ENCODE results near the gene RECQL5. TPM values are rescaled to one million over a fixed set of nuclear protein-coding genes. Genes with fewer than 3 reads are reported as not detected.
A peak's percentile ranks its signal among the peaks of the same experiment; 100 is the strongest.
"Not testable (repeated sequence)": the region's sequence is repeated elsewhere in the genome, so short reads cannot be mapped to it uniquely, and the experiment has no call there.

The RECQL5 gene
- total RNA-seq, 2 donors from 2014 or later: 23.2 to 27.0 TPM

- no peak for ATAC-seq
- DNase-seq: no peak
- intact Hi-C loops (cut with DNase I, micrococcal nuclease): no loop called here
Observed at GRCh38 chr17:75590314-75590761, 76.6 kb downstream of the RECQL5 start.

DNA sequence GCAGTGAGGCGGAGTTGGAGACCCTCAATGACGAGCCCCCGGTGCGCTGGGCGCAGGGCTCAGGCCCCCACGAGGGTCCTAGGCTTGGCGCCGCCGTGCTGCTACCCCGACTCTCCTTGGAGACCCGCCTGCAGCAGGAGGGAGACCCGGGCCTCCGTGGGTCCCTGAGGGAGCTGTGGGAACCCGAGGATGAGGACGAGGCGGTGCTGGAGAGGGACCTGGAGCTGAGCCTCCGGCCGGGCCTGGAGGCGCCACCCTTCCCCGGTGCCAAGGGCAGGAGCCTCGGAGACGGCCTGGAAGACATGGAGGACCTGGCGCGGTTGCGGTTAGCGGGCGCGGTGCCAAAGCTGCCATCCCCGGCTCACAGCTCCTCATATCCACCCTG lies 77.0 kb downstream of the RECQL5 start:
- DNase-seq (no peak), ATAC-seq (no peak)
- intact Hi-C loops (cut with DNase I, micrococcal nuclease): loop anchor here in 1 of 2 donors (5.0 kb wide), 1 partner anchor 163 kb away; no protein-coding TSS in a partner anchor

DNA sequence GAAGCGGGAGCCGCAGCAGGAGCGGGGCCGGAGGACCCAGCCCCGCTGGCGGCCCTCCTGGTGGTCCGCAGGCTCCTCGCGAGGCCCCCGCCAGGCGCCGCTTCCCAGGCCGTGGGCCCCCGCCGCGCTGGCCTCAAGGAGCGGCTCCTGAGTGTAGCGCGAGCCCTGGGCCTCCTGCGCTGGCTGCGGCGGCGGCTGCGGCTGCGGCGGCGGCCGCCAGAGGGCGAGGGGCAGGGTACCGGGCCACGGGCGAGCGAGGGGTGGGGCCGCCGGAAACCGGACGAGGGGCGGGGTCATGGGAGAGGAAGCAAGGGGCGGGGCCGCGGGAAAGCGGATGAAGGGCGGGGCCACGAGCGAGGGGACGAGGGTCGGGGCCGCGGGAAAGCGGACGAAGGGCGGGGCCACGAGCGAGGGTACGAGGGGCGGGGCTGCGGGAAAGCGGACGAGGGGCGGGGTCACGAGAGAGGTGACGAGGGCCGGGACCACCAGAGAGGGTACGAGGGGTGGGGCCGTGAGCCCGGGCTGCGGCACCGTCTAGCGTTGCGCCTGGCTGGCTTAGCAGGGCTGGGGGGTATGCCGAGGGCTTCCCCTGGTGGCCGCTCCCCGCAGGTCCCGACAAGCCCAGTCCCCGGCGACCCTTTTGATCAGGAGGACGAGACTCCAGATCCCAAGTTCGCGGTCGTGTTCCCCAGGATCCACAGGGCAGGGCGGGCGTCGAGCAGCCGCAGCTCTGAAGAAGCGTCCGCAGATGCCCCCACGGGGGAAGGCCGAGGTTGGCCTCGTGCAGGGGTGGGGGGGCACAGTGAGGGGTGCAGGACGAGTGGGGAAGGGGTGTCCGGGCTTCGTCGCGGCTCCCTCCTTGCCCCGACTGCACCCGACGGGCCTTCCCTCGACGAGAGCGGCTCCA lies 77.7 kb downstream of the RECQL5 start:
- intact Hi-C loops (cut with DNase I, micrococcal nuclease): loop anchor here in 1 of 2 donors (5.0 kb wide), 1 partner anchor 162 kb away; no protein-coding TSS in a partner anchor
- DNase-seq (peak; percentile 93 to 99), ATAC-seq (peak; percentile 84)

DNA sequence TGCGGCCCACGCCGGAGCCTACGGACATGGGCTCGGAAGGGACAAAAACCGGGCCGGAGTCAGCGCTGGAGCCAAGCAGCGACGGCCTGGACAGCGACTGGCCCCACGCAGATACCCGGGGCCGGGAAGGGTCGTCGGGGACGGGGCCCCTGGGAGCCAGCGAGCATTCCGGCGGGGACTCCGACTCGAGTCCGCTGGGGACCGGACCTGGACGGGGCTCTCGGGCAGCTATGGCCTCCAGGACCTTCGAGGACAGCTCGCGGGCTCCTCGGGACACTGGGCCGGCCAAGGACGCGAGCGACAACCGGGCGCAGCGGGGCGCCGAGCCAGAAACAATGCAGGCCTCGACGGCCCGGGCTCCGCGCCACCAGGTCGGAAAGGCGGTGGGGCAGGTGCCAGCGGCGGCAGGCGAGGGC lies 78.3 kb downstream of the RECQL5 start:
- peak; percentile 37 for ATAC-seq
- intact Hi-C loops (cut with DNase I, micrococcal nuclease): loop anchor here in 1 of 2 donors (5.0 kb wide), 1 partner anchor 161 kb away; no protein-coding TSS in a partner anchor
- DNase-seq: peak in 1 of 2 donors; percentile 61

- DNase-seq: peak in 1 of 2 donors; percentile 68
- intact Hi-C loops (cut with DNase I, micrococcal nuclease): loop anchor here in 1 of 2 donors (5.0 kb wide), 1 partner anchor 161 kb away; no protein-coding TSS in a partner anchor
- peak; percentile 36 for ATAC-seq
Observed at GRCh38 chr17:75587675-75588595, 79.0 kb downstream of the RECQL5 start, which contains the start of gene MYO15B. TSS of gene MYO15B (plus strand) at chr17:75587800. CDS start at chr17:75588058, 258 bp downstream.

DNA sequence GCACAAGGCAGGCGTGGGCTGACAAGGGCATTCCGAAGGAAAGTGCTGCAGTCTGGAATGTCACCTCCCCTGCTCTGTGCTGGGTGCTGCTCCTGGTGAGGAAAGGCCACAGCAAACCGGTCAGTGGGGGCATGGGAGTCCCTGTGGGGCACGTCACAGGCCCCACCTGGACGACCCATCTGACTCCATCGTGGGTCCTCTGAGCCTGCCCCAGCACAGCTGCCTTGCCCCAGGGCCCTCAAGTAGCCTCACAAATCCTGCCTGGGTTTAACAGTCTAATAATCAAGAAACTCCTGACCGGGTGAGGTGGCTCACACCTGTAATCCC lies 82.1 kb downstream of the RECQL5 start:
- intact Hi-C loops (cut with DNase I, micrococcal nuclease): loop anchor here in 1 of 2 donors (5.0 kb wide), 1 partner anchor 158 kb away; no protein-coding TSS in a partner anchor
- ATAC-seq (no peak), DNase-seq (no peak)

DNA sequence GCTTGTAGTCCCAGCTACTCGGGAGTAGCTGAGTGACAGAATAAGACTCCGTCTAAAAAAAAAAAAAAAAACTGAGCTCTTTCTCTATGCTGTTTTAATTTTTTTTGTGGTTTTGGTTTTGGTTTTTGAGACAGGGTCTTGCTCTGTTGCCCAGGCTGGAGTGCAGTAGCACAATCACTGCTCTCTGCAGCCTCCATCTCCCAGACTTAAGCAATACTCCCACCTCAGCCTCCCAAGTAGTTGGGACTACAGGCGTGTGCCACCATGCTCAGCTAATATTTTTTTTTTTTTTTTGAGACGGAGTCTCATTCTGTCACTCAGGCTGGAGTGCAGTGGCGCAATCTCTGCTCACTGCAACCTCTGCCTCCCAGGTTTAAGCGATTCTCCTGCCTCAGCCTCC lies 83.8 kb downstream of the RECQL5 start:
- ATAC-seq; intact Hi-C loops (cut with DNase I, micrococcal nuclease); DNase-seq: not testable (repeated sequence)

DNA sequence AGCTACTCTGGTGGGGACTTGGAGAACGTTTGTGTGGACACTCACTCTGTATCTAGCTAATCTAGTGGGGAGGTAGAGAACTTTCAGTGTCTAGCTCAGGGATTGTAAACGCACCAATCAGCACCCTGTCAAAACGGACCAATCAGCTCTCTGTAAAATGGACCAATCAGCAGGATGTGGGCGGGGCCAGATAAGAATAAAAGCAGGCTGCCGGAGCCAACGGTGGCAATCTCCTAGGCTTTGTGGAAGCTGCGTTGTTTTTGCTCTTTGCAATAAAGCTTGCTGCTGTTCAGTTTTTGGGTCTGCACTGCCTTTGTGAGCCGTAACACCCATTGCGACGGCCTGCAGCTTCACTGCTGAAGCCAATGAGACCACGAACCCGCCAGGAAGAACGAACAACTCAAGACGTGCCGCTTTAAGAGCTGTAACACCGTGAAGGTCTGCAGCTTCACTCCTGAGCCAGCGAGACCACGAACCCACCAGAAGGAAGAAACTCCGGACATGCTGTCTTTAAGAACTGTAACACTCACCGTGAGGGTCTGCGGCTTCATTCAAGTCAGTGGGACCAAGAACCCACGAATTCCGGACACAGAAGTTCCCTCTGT lies 85.7 kb downstream of the RECQL5 start:
- ATAC-seq; DNase-seq; intact Hi-C loops (cut with DNase I, micrococcal nuclease): not testable (repeated sequence)

Other genes with a start within 250 kb of the RECQL5 start
- gene TMEM94, start 210.5 kb downstream of the RECQL5 start, total RNA-seq: 100 to 1,000 TPM in 1 of 2 donors, 10 to 100 TPM in 1; 99.9 to 123 TPM
- 10 to 100 TPM; 28.4 to 30.6 TPM for gene CASKIN2, start 151.6 kb downstream of the RECQL5 start, total RNA-seq
- 10 to 100 TPM; 30.1 to 38.9 TPM for gene TSEN54, start 150.6 kb downstream of the RECQL5 start, total RNA-seq
- gene LLGL2, start 141.5 kb downstream of the RECQL5 start, total RNA-seq: 100 to 1,000 TPM; 447 to 529 TPM
- gene MYO15B, start 79.4 kb downstream of the RECQL5 start, total RNA-seq: 100 to 1,000 TPM; 575 to 676 TPM
- gene SMIM5, start 33.7 kb downstream of the RECQL5 start, total RNA-seq: 10 to 100 TPM; 15.4 to 28.3 TPM
- gene SAP30BP, start 184 bp upstream of the RECQL5 start, total RNA-seq: 10 to 100 TPM; 72.1 to 72.5 TPM
- gene ITGB4, start 54.3 kb upstream of the RECQL5 start, total RNA-seq: 100 to 1,000 TPM; 252 to 318 TPM
- 10 to 100 TPM; 14.1 to 16.9 TPM for gene GALK1, start 98.0 kb upstream of the RECQL5 start, total RNA-seq
- gene UNK, start 117.7 kb upstream of the RECQL5 start, total RNA-seq: 10 to 100 TPM; 18.3 to 21.8 TPM
- 10 to 100 TPM; 20.5 to 31.0 TPM for gene UNC13D, start 177.2 kb upstream of the RECQL5 start, total RNA-seq
- 100 to 1,000 TPM in 1 of 2 donors, 10 to 100 TPM in 1; 96.5 to 105 TPM for gene WBP2, start 188.2 kb upstream of the RECQL5 start, total RNA-seq
- gene TRIM47, start 211.4 kb upstream of the RECQL5 start, total RNA-seq: 10 to 100 TPM; 44.8 to 61.8 TPM
- 10 to 100 TPM; 15.0 to 18.7 TPM for gene TRIM65, start 229.8 kb upstream of the RECQL5 start, total RNA-seq
- 100 to 1,000 TPM in 1 of 2 donors, 10 to 100 TPM in 1; 84.2 to 111 TPM for gene MRPL38, start 237.7 kb upstream of the RECQL5 start, total RNA-seq

Measured in left colon (tissue), 2 donors.